GM19238 (cell line): ENCODE measurements around the gene CHKA.

ENCODE experiments used
- DNase-seq: peaks from one replicate; pipeline ENCODE4 v3.0.0; 2011; ENCODE audit warnings: low spot score; ENCODE audit not compliant: insufficient read length

CHKA gene

DNA sequence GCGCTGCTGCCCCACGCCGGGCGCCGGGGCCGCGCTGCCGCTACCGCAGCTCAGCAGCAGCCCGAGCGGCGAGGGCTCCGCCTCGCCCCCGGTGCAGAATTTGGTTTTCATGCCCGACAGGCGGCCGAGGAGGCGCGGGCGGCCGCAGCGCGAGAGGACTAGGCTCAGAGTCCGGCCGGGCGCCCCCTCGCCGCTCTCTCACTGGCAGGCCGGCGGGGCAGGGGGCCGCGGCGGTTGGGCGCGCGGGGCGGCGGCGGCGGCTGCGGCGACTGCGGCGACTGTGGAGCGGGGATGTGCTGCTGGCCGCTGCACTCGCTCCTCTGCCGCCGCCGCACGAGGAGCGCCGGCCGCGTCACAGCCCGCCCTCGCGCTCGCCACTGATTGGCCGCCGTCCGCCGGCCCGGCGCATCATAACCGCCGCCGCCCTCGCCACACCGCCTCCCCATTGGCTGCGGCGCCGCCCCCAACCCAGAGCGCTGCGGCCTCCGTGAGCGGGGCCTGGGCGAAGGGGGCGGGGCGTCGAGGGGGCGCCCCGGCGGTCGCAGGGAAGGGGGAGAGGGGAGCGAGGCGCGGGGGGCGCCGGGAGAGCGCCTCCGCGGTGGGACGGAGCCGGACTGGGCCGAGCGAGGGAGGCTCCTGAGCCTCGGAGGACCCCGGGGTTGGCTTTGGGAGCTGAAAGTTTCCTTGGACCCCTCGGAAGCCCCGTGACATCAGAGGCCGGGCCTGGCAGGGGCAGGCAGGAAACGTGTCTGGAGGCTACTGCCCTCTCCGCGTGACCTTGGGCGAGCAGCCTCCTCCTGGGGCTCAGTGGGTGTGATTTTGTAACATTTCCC, at the start of gene CHKA:
TSS of gene CHKA (minus strand) at position 322 of the 833 bp plus-strand sequence. CDS start at position 111, 211 bp downstream.
- peak; percentile 96 for DNase-seq

DNA sequence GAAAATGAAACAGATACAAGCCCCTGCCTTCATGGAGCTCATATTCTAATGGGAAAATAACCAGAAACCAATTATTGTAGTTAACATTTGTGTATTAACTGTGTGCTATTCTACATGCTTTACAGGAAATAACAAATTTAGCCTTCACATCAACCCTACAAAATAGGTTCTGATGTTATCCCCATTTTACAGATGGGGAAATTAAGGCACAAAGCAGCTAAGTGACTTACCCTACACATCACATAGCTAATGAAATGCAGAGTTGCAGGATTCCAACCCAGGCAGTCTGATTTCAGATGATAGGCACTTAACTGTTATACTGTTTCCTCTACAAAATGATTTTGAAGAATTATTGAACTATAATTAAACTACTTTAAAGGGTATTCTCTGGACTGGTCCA, 48.3 kb upstream of the CHKA start:
- DNase-seq: no peak

DNA sequence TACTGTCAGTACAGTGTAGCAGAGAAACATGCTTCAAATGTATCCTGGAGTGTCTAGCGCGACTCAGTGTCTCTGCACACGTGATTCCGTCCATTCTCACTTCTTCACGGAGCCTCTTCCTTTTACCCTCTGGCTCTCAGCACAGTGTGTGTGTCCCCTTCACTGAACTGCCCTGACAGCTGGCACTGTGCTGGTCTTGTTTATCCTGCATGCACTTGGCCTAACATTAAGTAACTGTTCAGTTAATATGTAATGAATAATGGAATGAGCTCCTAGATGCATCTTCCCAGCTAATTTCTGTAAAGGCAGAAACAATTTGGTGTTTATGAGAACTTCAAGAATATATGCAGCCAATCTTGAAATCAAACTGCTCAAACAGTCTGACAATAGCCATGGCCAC, 47.5 kb upstream of the CHKA start:
- DNase-seq: no peak

DNA sequence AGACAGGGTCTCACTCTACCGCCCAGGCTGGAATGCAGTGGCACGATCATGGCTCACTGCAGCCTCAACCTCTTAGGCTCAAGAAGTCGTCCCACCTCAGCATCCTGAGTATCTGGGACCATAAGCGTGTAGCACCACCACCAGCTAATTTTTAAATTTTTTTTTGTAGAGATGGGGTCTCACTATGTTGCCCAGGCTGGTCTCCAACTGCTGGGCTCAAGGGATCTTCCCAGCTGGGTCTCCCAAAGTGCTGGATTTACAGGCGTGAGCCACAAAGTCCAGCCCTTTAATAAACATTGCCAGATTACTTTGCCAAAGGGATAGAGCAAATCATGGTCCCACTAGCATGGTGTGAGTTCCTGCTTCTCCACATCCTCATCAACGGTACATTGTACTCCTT, 46.3 kb upstream of the CHKA start:
- DNase-seq: no peak

DNA sequence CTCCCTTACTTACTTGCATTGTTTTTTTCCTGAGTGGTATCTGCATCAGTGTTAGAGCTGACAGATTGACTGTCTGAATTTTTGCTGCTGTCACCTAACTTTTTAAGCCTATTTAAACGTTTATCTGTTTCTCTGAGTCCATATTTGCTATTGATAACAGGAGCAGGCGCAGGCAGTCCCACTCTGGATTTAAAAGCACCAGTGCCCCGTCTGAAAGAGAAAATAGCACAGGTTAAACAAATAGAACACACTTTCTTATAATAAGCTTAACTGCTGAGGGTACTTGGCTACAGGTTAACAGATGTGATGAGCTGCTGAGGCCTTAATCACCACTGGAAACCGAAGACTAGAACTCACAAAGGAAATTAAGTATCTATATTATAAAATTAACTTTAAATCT, 45.8 kb upstream of the CHKA start:
- no peak for DNase-seq

DNA sequence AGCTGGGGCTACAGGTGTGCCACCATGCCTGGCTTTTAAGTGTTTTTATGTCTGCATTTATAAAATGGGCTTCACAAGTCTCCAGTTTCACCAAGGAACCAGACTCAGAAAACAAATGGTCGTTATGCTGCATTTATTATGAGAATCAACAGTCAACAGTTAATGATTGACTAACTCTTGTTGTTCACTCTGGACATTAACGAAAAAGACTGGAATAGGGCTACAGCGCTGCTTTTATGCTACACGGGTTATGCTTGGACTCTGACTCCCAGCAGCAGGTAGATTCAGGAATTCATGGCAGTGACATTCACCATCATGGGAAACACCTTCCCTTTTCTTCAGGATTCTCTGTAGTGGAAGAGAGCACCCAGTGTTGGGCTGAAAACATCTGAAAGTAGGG, 44.4 kb upstream of the CHKA start:
- no peak for DNase-seq

DNA sequence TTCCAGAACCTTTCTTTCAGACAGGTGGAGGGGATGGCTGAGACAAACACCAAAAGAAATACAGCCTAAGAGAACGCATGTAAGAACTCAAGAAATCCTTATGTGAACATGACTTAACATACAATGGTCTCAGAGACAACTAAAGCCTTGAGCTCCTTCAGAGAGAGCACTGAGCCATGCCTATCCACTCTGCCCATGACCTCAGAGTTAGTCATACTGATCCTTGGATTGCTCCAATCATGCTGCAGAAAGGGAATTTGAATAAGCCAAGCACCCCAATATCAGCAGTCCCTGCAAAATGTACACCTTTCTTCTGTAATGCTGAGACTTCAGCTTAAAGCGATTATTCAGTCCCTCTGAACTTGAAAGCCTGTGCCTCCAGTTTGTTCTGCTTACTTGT, 43.2 kb upstream of the CHKA start:
- DNase-seq: no peak

DNA sequence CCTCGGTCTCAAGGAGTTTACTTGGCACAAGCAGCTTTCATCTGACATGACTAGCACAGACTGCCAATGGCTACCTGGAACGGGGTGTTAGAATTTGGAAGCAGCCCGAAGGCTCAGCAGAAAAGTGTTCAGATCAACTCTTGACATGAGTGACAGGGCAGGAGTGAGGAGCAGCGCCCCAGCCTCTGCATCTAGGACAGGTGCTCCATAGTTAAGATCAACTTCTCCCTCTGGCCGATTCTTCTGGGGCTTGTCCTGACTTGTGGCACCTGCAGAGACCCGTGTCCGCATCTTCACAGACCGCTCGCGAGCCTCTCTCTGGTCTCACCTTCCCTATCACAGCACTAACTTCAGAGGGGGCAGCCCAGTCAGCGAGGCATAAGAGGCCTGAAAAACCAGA, 42.5 kb upstream of the CHKA start:
- DNase-seq: no peak

DNA sequence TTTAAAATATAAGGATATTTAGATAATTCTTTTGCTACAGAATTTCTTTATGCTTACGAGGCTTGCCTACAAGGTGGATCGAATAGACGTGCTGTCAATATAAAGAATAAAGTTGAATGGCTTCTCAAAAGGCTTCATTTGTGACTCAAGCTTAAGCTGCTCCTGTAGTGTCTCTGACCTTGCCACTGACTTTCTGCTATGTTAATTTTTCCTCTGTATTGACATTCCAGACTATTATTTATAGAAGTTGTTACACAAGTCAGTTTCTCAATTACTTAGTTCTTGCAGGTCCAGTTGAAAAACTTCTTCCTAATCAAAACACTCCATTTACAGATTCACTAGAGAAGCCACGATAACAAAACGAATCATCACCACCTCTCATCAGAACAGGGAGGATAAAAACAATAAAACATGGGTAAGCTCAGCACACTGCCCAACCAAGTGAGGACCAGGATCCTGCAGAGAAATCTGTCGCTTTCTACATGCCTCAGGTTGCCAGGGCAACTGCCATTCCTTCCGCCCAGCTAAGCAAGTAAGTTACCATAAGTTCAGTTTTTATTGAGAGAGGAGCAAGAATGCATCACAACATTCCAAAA, 39.0 kb upstream of the CHKA start:
- DNase-seq: no peak

DNA sequence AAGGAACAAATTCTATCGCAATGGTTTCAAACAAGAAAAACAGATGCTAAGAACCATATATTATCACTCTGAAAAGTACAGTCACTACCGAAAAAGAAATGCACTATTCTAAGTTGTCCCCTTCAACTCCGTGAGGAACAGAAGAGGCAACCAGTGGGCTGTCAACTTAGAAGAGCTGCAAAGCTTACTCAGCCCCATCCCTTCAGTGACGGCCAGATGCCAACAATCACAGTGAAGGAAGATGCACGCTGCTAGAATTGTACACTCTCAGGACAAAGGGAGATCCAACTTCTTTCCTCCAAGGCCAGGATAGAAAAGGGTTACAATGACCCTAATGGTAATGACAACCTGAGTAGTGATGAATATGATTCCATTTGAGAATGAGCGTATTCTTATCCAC, 38.5 kb upstream of the CHKA start:
- no peak for DNase-seq

DNA sequence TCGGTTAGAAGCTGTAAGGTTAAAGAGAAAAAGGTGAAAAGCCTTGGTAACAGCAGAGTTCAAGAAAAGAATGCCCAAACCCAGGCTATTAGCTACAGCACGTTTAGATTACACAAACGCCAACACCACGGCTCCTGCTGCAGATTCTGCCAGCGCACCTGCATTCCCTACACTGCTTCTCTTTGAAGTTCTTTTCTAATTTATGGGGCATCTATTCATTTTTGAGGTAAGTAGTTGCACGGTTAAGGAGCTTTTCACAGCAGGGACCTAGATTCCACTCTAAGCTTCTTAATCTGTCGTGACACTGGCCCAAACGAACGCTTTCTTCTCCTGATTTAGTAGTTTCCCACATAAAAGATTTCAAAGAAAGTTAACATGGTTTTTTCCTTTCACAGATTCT, 38.0 kb upstream of the CHKA start:
- no peak for DNase-seq

DNA sequence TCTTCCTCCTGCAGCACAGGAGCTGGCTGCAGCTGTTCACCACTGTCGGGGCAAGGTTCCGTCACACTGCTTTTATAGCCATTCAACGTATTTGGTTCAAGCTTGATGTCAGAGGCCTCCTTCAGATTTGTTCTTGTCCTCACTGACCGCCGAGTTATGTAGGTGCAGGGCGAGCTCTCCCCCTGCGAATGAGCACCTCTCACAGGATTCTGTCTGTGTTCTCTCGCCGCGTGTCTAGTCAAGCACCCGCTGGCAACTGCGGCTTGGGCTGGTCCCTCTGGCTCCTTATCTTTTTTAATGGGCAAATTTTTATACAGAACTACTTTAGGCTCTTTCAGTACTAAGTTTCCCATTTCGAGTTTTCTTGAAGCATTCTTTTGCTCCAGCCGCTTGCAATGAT, 37.4 kb upstream of the CHKA start:
- DNase-seq: no peak

DNA sequence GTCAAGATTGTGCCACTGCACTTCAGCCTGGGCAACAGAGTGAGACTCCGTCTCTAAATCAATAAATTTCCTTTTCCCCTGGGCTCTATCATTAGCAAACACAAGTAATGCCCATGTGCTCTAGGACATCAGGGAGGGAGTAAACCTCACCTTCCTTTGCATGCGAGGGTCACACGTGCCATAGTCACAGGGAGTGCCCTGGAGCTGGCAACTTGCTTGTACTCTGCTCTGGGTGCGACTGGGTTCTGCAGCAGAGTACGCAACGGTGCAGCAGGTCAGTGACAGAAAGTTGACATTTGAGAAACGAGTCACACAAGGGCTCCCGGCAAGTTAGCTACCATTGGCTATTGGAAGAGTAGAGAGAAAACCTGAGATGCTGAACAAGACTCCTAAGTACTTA, 32.6 kb upstream of the CHKA start:
- DNase-seq: no peak

DNA sequence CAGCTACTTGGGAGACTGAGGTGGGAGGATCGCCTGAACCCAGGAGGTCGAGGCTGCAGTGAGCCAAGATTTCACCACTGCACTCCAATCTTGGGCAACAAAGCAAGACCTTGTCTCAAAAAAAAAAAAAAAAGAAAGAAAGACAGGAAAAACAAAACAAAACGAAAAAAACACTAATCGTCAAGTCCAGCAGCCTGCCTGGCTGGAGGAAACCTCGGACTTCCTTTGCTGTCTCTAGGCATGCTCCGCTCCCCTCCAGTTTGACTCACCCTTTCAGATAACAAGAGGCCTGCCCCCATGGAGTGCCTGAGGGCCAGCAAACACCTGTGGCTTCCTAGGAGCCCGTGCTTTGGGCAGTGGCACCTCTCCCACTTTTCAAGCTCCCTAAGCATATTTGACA, 28.8 kb upstream of the CHKA start:
- no peak for DNase-seq

DNA sequence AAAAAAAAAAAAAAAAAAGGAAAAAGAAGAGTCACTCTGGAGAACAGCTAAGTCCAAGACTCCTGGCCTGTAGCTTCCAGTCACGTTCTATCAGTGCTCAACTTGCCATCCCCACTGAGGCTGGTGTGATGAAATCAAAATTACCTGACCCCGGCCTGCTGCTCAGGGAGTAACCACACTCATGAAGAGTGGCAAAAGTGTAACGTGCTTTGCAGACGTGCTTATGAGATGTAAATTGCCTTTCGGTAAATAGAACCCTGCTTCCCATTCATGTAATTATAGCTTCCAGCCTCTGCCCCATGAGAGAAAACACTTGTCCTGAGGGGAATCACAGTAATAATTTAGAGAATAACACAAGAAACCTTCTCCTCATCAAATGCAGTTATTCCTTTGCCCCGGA, 28.2 kb upstream of the CHKA start:
- DNase-seq: no peak

DNA sequence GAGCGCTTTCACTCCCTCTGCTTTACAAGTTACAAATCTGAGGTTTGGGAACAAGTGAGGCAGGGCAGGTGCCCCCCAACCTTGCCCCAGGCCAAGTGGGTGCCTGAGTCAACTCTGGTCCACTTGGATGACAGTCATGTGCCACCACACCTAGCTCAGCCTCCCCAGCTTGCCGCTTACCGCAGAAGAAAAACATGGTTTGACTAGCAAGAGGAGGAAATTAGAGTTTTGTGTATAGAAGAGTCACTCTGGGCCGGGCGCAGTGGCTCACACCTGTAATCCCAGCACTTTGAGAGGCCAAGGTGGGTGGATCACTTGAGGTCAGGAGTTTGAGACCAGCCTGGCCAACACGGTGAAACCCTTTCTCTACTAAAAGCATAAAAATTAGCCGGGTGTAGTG, 27.7 kb upstream of the CHKA start:
- no peak for DNase-seq

DNA sequence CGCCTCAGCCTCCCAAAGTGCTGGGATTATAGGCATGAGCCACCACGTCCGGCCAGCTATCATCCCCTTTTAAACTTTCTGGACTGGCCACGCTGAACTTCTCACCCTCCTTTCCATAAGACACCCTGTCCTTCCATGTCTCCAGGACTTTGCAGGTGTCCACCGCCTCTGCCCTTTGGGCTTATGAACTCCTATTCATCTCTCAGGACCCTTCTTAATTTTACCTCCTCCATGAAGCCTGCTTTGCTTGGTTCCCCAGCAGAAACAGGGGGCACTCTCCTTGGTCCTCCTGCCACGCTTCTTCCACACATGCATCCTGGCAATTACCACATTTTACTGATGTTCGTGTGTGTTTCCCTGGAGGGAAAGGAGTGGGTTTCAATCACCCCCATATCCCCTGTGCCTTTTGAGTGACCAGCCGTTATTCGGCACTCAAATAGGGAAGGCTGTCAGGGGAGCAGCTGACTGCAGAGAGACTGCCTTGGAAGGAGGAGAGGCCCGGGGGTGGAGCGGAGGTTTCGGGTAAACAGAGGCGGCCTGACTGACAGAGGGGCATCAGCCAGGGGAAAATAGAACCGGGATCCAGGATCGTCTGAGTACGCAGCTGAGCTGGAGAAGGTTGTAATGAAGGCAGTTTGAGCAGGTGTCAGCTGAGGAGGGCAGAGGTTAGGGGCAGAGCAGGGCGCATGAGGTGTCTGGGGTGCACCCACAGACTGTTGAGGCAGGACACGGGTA, 27.1 kb upstream of the CHKA start:
- no peak for DNase-seq

DNA sequence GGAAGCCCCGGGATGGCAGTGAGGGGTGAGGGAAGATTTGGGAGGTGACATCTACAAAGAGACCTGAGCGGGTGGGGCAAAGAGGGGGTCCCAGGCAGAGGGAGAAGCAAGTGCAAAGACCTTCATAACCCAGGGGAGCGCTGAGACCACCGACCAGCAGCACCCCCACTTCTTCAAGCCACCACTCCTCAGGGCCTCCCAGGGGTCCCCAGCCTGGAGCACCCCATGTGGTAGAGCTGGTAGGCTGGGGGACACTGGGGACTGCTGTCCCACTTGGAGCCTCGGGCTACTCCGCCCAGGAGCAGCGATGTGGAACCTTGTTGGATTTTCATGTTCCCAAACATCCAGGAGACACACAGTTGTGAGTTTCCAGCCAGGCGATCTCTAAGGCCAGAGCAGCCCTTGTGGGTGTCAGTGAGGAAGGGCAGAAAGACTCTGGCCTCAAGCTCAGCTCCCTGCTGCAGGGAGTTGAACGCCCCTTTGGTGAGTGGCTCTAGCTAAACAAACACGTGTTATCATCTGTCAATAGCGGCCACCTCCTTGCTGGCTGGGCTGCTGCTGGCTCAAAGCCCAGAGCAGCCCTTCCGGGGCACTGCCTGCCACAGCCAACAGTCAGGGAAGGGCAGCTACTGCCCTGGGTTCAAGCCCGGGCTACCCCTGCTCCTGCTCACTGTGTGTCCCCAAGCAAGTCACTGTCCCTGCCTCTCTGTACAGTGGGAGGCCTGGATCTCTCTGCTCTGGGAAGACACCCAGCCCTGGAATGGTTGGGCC, 25.7 kb upstream of the CHKA start:
- DNase-seq: no peak

DNA sequence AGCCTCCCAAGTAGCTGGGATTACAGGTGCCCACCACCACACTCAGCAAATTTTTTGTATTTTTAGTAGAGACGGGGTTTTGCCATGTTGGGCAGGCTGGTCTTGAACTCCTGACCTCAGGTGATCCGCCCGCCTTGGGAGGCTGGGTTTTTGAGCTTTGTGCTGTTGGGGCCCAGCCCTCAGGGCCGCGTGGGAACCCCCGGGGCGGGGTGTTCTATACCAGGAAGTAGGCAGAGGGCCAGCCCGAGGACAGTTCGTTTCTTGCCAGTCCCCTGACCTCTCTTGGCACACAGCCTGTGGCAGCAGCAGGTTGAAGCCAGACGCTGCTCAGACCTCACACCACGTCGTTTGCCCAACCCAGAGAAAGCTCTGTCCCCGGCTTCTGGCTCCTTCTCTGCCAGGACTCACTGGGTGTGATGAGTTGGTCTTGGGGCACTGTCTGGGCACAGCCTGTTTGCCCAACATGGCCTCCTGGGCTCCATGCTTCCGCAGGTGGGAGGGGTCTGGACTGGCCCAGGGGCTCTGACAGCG, 24.9 kb upstream of the CHKA start:
- no peak for DNase-seq

DNA sequence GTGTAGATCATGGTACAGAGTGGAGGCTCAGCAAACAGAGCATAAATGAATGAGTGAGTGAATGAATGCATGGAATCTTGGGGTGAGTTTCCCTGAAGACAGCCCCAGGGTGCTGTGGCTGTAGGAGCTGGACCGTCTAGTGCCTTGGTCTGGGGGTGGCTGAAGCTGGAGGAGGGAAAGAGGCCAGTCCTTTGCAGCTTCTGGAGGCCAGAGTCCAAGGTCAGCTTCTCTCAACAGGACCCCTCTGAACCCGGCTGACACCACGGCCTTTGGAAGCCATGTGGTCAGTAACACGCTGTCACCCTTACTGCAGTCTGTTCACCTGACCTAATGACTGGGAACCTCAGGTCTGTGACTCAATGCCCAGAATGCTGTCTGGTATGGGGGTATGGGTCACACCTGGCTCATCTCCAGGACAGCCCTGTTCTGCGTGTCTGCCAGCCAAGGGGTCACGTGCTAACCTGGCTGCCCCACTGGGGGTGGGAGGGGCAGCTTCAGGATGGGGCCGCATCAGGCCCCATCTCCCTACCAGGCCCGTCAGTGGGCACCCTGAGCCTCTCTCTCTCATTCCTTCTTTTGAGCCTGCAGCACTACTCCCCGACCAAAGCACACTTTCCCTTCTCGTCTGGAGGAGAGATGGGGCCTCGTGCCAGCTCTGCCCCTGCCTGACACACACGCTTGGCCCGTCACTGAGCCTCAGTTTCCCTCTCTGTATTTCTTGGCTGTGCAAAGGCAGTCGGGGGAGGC, 24.1 kb upstream of the CHKA start:
- no peak for DNase-seq

DNA sequence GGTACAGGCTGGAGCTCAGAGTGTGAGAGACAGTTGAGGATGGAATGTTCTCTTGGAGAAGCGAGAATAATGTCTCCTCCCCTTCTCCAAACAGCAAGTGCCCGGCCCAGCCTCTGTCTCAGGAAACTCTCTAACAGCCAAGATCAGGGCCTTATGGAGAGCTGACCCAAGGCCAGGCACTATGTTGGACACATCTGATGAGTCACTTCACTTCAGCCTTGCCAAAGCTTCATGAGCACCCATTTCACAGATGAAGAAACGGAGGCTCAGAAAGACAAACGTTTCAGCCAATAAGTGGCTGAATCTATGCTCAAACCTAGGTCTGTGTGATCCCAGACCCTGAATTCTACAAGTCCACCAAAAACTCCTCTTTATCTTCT, 22.1 kb upstream of the CHKA start:
- DNase-seq: no peak
